Hematopoietic multipotent progenitor cell treated with erythropoietin and hydrocortisone succinate and interleukin-3 and kit ligand, for 4 days (in vitro differentiated cells): ENCODE data around the gene BBS4.
A peak's percentile ranks its signal among the peaks of the same experiment; 100 is the strongest.
"Not testable (repeated sequence)": the region's sequence is repeated elsewhere in the genome, so short reads cannot be mapped to it uniquely, and the experiment has no call there.

ENCODE experiments used
- DNase-seq: peaks from one replicate; pipeline ENCODE4 v3.0.0-alpha.2; 2015

BBS4 gene, protein sequence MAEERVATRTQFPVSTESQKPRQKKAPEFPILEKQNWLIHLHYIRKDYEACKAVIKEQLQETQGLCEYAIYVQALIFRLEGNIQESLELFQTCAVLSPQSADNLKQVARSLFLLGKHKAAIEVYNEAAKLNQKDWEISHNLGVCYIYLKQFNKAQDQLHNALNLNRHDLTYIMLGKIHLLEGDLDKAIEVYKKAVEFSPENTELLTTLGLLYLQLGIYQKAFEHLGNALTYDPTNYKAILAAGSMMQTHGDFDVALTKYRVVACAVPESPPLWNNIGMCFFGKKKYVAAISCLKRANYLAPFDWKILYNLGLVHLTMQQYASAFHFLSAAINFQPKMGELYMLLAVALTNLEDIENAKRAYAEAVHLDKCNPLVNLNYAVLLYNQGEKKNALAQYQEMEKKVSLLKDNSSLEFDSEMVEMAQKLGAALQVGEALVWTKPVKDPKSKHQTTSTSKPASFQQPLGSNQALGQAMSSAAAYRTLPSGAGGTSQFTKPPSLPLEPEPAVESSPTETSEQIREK

DNA sequence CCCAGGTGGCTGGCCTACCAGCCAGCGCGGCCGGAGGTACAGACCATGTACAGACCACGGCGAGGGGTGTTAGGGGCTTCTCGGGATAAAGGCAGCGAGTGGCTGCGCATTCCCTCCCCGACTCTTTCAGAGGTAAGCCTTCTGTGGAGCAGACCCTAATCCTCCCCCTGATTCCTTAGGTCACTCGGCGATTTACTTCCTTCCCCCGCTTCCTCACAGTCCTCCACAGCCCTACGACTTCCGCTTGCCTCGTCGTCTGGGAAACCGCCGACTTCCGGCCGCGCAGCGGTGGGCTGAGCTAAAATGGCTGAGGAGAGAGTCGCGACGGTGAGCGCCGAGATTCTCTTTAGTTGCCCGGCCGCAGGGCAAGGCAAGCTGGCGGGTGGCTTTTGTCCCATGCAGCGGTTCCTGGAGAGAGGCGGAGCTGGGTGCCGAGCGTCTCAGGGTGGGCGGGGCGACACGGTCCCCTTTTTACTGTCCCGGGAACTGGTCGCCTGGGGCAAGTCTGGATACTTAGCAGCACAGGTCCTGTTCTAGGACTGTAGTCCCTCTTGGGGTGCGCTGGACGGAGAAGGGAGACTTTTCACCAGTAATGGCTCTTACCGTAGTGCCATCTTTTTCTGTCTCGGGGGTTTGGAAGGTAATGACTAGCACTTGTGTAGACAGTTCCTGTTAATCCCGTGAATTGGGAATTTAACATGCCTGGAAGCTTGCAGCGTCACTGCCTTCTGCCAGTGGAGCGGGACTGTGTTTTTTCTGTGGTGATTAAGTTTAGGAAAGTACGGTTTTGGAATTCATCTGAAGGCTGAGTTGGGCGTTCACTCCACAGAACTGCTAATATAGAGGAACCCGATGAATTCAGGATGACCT, at the start of gene BBS4, which contains the start of gene HIGD2B:
Gene BBS4, plus strand, starts transcription at position 283 of the 870 bp plus-strand sequence. Its CDS starts 21 bp downstream, at position 304.
Gene HIGD2B, minus strand, starts transcription at position 258 of the 870 bp plus-strand sequence. CDS start 9,808 bp downstream, outside the sequence.
- peak; percentile 97 for DNase-seq

- DNase-seq, result peak; percentile 89
Measured at GRCh38 chr15:72636519-72637282, 49.3 kb upstream of the BBS4 start.

DNA sequence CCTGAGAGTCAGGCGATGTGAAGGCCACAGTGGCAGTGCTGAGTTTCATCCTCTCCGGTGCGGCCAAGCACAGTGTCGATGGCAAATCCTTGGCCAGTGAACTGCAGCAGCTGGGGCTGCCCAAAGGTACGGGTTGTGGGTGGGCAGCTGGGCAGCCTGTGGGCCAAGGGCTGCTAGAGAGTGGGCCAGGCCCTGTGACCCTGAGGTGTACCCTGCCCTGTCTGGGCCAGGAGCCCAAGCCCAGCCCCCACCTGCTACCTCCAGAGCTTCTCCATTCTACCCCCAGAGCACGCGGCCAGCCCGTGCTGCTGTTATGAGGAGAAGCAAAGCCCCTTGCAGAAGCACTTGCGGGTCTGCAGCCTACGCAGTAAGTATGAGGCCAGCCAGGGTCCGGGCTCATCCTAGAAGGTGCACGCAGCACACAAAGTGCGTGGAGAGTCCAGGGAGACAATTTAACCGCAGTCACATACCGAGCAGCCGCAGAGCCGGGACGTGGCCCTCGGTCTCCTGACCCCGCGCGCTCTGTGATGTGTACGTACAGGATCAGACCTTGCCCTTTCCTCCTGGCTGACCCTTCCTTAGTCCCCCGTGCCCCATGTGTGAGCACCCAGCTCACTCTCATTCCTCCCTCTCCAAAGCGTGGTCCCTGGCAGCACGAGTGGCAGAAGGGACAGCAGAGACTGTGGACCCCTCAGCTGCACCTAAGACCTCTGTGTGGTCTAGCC, 46.1 kb upstream of the BBS4 start:
- DNase-seq, result not testable (repeated sequence)

DNA sequence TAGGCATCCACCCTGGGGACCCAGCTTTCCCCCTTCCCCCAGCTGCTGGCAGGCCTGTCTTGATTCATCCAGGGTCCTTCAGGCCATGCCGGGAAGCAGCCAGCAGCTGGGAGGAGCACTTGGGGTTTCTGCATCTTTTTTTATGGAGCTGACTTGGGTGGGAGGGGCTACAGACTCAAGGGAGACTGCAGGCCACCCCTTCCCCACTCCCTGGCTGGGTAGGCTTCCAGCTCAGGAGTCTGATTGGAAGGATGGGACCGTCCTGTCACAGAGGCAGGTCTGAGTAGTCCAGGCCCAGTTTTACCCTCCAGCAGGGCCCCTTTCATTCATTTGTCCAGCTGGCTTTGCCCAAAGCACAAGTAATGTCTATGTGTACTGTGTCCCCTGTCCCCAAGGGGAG, 43.7 kb upstream of the BBS4 start:
- DNase-seq, result not testable (repeated sequence)

- not testable (repeated sequence) for DNase-seq
Measured at GRCh38 chr15:72648631-72649253, 37.3 kb upstream of the BBS4 start.

DNA sequence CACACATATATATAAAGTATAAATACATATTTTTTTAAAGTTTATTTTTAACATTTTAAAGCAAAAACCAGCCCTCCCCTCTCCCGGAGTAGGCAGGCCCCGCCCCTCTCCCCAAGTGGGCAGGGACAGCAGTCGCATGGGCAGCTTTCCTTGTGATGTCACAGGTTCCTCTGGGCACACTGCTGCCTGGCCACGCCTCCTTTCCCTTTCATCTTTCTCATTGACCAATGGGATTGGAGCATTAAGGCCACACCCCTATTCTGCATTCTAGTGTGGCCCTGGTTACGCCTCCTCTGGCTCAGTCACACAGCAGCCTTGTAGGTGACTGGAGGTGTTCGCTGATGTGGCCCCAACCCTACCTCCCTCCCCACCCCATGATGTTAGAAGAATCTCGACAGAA, 31.6 kb upstream of the BBS4 start, which contains the start of gene GOLGA6B:
Gene GOLGA6B, plus strand, starts transcription at position 301 of the 400 bp plus-strand sequence. Its CDS starts 41 bp downstream, at position 342.
- DNase-seq, result not testable (repeated sequence)

GRCh38 chr15:72656014-72656413, 30.0 kb upstream of the BBS4 start:
- not testable (repeated sequence) for DNase-seq

DNA sequence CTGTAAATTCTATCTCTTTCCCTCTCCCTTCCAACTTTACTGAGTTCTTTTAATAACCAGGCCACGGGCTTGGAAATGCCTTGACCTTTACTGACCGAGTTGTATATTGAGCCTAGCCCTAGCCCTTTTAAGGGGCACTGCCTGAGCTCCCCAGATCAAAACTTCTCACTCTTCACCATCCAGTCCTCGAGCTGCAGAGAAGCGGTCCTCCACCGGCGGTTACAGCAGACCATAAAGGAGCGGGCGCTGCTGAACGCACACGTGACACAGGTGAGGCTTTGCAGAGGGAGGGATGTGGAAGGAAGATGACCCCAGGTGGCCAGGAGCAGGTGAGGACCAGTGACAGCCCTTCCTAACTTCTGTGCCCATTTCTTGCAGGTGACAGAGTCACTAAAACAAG, 24.9 kb upstream of the BBS4 start:
- not testable (repeated sequence) for DNase-seq

GRCh38 chr15:72663931-72664330, 22.1 kb upstream of the BBS4 start:
- not testable (repeated sequence) for DNase-seq

GRCh38 chr15:72665706-72666105, 20.3 kb upstream of the BBS4 start:
- DNase-seq, result not testable (repeated sequence)

- DNase-seq, result not testable (repeated sequence)
Measured at GRCh38 chr15:72669803-72670202, 16.2 kb upstream of the BBS4 start.

DNA sequence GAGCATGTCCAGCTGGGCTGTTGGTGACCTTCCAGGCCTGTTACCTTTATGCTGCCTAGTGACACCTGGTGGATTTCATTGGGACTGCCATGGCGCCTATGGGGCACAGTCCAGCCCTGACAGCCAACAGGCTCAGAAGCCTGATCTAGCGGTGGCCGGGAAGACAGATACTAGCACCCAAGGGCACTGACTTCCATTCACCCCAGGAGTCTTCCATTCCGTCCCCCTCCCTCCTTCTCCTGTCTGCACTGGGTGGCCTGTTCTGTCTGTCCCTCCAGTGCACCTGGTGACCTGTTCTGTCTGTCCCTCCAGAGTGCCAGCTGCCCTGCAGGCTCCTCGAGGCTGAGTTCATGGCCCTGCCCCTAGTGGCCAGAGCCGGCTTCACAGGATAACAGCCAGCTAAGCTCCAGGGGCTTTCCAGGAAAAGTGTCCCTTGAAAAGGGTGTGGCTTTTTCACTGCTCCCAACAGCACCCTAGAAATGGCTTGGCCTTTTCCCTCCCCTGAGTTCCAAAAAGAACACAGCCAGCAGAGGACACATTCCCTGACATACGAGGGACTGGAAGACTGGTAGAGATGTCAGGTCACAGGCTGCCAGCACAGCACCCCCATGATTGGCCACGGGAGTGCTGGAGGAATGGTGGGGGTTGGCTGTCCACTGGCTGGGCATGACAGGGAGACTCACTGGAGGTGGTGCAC, 15.2 kb upstream of the BBS4 start:
- DNase-seq, result peak; percentile 82

- DNase-seq, result no peak
Measured at GRCh38 chr15:72671525-72671924, 14.5 kb upstream of the BBS4 start.

DNA sequence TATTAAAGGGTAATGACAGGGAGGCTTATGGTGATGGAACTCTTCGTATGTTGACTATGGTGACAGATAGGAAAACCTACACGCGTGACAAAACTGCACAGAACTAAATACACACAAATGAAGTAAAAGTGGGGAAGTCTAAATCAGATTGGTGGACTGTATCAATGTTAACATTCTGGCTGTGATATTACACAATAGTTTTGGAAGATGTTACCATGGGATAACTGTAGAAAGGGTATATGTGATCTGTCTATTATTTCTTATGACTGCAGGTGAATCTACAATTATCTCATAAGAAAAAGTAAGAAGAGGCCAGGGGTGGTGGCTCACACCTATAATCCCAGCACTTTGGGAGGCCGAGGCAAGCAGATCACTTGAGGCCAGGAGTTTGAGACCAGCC, 9.2 kb upstream of the BBS4 start:
- no peak for DNase-seq

DNA sequence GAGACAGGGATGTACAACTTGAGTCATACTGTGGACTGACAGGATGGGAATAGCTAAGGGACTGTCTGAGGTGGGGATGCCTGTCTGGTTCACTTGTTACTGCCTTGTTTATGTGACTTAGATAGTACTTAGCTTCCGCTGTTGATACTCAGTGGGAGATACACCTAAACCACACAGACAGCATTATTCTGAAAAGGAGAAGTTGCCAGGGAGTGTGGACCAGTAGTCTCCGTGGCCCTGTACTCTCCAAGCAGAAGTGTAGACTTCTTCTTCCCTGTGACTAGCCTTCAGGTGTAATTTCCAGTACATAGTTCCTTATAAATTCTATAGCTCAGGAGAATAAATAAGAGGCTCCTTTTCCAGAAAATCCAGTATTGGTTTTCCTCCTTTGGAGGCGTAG, 5.1 kb upstream of the BBS4 start:
- DNase-seq, result peak; percentile 37

DNA sequence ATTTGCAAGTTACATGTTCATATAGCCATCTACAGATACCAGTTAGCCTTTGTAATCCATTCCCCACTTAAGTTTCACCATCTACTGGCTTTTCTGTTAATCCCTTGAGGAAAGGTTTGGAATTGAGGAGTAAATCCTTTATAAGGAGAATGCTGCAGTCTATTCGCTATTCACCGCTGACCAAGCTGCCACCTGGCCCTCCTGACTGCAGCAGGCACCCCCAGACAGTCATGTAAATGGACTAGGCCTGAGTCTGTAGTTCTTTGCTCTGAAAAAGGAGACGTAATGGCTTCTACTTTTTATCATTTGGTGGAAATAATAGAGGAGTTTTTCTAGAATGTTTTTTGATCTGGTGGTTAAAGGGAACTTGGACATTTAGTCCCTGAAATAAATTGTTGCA, 3.2 kb upstream of the BBS4 start:
- DNase-seq, result no peak

GRCh38 chr15:72685301-72685924, 594 bp upstream of the BBS4 start:
- no peak for DNase-seq

- no peak for DNase-seq
Measured at GRCh38 chr15:72688697-72689096, 2.7 kb downstream of the BBS4 start.

- DNase-seq, result no peak
Measured at GRCh38 chr15:72690938-72691337, 4.9 kb downstream of the BBS4 start.

GRCh38 chr15:72698938-72699337, 12.9 kb downstream of the BBS4 start:
- no peak for DNase-seq
